Testis (tissue), 3 donors: ENCODE data around the gene SPATA4. TPM values are rescaled to one million over a fixed set of nuclear protein-coding genes. Genes with fewer than 3 reads are reported as not detected.

Experiments used
- DNase-seq: peaks from one replicate; pipeline ENCODE4 v3.0.0-alpha.2; 2019
- H3K27ac ChIP-seq, 2 donors: fragments of 200-600 bp; sonication (generic); one replicate each; pipeline ENCODE4 v1.5.1; 2019
- H3K27me3 ChIP-seq: fragments of 200-600 bp; sonication (generic); one replicate; pipeline ENCODE4 v1.5.1; 2019
- H3K36me3 ChIP-seq: fragments of 200-600 bp; sonication (generic); one replicate; pipeline ENCODE4 v1.5.1; 2017; ENCODE audit warnings: low read depth; ENCODE audit errors: missing control alignments
- H3K4me1 ChIP-seq: fragments of 200-600 bp; sonication (generic); one replicate; pipeline ENCODE4 v1.5.1; 2019
- H3K4me3 ChIP-seq, 2 donors: fragments of 200-600 bp; sonication (generic); one replicate each; pipeline ENCODE4 v1.5.1; 2017 to 2019
- H3K9me3 ChIP-seq: fragments of 200-600 bp; sonication (generic); one replicate; pipeline ENCODE4 v1.5.1; 2017
- CTCF ChIP-seq, 3 experiments: fragments of 450-650 bp in 2 of 3; fragments of 200-600 bp in 1 of 3; sonication (generic) in 1 of 3; IDR thresholded peaks; one replicate each; pipeline ENCODE4 v1.5.1; 2016 to 2019; ENCODE audit warnings: antibody characterized with exemption in 3 of 3, mild to moderate bottlenecking in 2 of 3, moderate library complexity in 1 of 3
- POLR2A ChIP-seq: fragments of 450-650 bp; IDR thresholded peaks from one replicate; pipeline ENCODE4 v1.6.1; 2017; ENCODE audit warnings: antibody characterized with exemption, mild to moderate bottlenecking, moderate library complexity
- WGBS, 2 donors: methylation state at CpG; one replicate each; pipeline ENCODE4 v1.1.5; 2018; 5-methylcytosine and 5-hydroxymethylcytosine counted together
- intact Hi-C: fragments of 100-400 bp; cut with DNase I; formaldehyde crosslinking; loops from one replicate; pipeline ENCODE4 v1.15.1; 2023; ENCODE audit warnings: low total_unique reads
- polyA plus RNA-seq: library from polyadenylated mRNA; stranded (reverse); fragments of 350-450 nt; fragmentation: Illumina TruSeq; extraction: RNeasy Lipid Tissue Mini Kit (QIAGEN cat#74804); gene quantifications from one replicate; pipeline ENCODE4 v1.2.3, GENCODE V29; 2014; ENCODE audit warnings: low read depth, low replicate concordance; ENCODE audit not compliant: insufficient read depth
- total RNA-seq, 2 donors: library from RNA; depleted of rRNA; stranded (reverse); fragments of >200 nt; gene quantifications; one replicate each; pipeline ENCODE4 v1.2.3, GENCODE V29; 2016

SPATA4 gene
- total and polyA plus RNA-seq, 3 donors from 2014 or later, result 61.5 to 340 (median 88.7) TPM

GRCh38 chr4:176186067-176186466 is 9.3 kb downstream of the SPATA4 start:
- Histone ChIP-seq H3K27ac (no peak overlapping the region), H3K36me3 (no peaks in the 10 kb centered on the region), H3K4me1 (no peaks in the 10 kb centered on the region), H3K4me3 (no peak overlapping the region), H3K27me3 (no peaks in the 10 kb centered on the region), H3K9me3 (no peaks in the 10 kb centered on the region)
- TF ChIP-seq POLR2A, result no peak
- no peak for DNase-seq
- WGBS, 2 donors, result 69 to 94% methylated on average over 2 of the region's 2 CpGs
- intact Hi-C loops, result no loop called here

DNA sequence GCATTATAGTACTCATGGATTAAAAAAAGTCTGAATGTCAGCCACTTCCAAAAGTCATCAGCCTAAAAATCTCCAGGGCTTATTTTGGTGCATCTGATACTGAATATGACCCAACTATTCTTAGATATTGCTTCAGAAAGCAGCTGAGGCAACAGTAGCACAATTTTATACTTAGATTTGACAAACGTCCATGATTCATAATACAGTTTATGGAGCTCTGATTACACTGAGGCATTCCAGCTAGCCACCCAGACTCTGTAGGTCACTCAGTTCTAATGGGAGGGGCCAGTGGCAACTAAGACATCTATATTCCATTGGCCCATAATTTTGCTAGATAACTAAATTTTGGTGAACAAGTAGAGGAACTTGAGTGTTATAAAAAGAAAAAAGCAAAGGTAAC is 10.3 kb downstream of the SPATA4 start:
- Histone ChIP-seq H3K27ac (no peak overlapping the region), H3K27me3 (no peaks in the 10 kb centered on the region), H3K4me3 (no peak overlapping the region), H3K4me1 (no peaks in the 10 kb centered on the region), H3K36me3 (no peaks in the 10 kb centered on the region), H3K9me3 (no peaks in the 10 kb centered on the region)
- TF ChIP-seq POLR2A (no peak), CTCF (IDR thresholded peaks at IDR 0.05) (no peak)
- intact Hi-C loops, result no loop called here
- DNase-seq, result no peak
- WGBS, 2 donors, result 55 to 59% methylated on average over 1 of the region's 1 CpG

DNA sequence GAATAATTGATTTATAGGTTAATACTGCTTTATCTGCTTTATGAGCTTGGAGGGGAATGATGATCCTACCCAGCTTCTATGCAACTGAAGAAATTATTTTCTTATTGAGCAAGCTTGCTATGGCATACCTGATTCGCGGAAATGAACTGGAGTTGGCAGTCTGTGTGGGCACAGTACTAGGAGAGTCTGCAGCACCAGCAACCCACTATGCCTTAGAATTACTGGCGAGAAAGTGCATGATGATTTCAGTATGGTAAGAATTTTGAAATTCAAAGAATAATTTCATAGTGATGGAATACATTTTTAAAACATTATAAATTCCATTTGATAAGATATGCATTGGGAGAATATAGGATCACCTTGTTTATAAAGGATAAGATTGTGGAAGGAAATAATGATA is 32.3 kb downstream of the SPATA4 start:
- intact Hi-C loops, result no loop called here
- Histone ChIP-seq H3K36me3 (no peaks in the 10 kb centered on the region), H3K27me3 (no peaks in the 10 kb centered on the region), H3K9me3 (no peaks in the 10 kb centered on the region), H3K4me1 (no peaks in the 10 kb centered on the region), H3K27ac (no peak overlapping the region), H3K4me3 (no peak overlapping the region)
- no peak for DNase-seq
- 96 to 100% methylated on average over 3 of the region's 3 CpGs for WGBS, 2 donors
- no peak for TF ChIP-seq CTCF (IDR thresholded peaks at IDR 0.05)
- no peak for TF ChIP-seq POLR2A

- DNase-seq, result no peak
- Histone ChIP-seq H3K36me3 (no peaks in the 10 kb centered on the region), H3K9me3 (no peaks in the 10 kb centered on the region), H3K27ac (no peak overlapping the region), H3K4me3 (no peak overlapping the region), H3K4me1 (no peaks in the 10 kb centered on the region), H3K27me3 (no peaks in the 10 kb centered on the region)
- intact Hi-C loops, result no loop called here
- 94 to 97% methylated on average over 5 of the region's 5 CpGs for WGBS, 2 donors
- no peak for TF ChIP-seq POLR2A
Observed at GRCh38 chr4:176156656-176157055, 38.7 kb downstream of the SPATA4 start.

DNA sequence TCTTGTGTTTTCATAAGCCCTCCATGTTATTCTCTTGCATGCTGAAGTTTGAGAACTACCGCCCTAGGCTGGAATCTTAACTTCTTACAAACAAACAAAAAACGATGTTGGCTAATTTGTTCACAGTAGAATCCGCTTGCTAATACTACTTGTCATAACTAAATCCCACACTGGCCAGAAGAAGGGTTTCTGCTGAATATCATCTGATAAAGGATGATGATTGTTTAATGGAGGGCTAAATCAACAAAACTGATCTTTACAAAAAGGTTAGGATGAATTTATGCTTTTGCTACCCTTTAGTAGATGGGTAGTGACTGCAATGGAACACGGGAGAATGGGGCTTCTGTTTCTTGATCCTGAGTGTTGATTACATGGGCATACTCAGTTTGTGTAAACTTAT is 42.3 kb downstream of the SPATA4 start:
- WGBS, 2 donors, result 74 to 76% methylated on average over 4 of the region's 4 CpGs
- intact Hi-C loops, result no loop called here
- no peak for TF ChIP-seq CTCF (IDR thresholded peaks at IDR 0.05)
- TF ChIP-seq POLR2A, result no peak

GRCh38 chr4:176150704-176151103 is 44.7 kb downstream of the SPATA4 start:
- Histone ChIP-seq H3K36me3 (no peaks in the 10 kb centered on the region), H3K4me1 (no peaks in the 10 kb centered on the region), H3K4me3 (no peak overlapping the region), H3K27ac (no peak overlapping the region), H3K9me3 (no peaks in the 10 kb centered on the region), H3K27me3 (no peaks in the 10 kb centered on the region)
- TF ChIP-seq CTCF (IDR thresholded peaks at IDR 0.05) (no peak), POLR2A (no peak)
- WGBS, 2 donors, result 45 to 49% methylated on average over 2 of the region's 2 CpGs
- DNase-seq, result no peak
- intact Hi-C loops, result no loop called here

More for the DNA sequence above, 42.3 kb downstream of the SPATA4 start:
- H3K27me3 ChIP-seq, result no peaks in the 10 kb centered on the region
- H3K27ac ChIP-seq, result no peak overlapping the region
- no peaks in the 10 kb centered on the region for H3K36me3 ChIP-seq
- DNase-seq, result no peak
- no peaks in the 10 kb centered on the region for H3K4me1 ChIP-seq
- H3K4me3 ChIP-seq, result no peak overlapping the region
- no peaks in the 10 kb centered on the region for H3K9me3 ChIP-seq
